KMS-11 (cell line): ENCODE data around the gene LGALS1.

Experiments
- H2AFZ ChIP-seq: fragments of 200-600 bp; sonication (generic); 2 replicates; pipeline ENCODE4 v1.6.1; 2016; ENCODE audit warnings: antibody characterized with exemption, mixed run types, low read depth
- H3K27ac ChIP-seq: fragments of 200-600 bp; sonication (generic); 2 replicates; pipeline ENCODE4 v1.6.1; 2016; ENCODE audit warnings: mild to moderate bottlenecking, mixed run types
- H3K27me3 ChIP-seq: fragments of 200-600 bp; sonication (generic); 2 replicates; pipeline ENCODE4 v1.6.1; 2017; ENCODE audit warnings: mild to moderate bottlenecking, low read depth, mixed run types, moderate library complexity; ENCODE audit not compliant: insufficient read depth
- H3K36me3 ChIP-seq: fragments of 200-600 bp; sonication (generic); 2 replicates; pipeline ENCODE4 v1.6.1; 2017; ENCODE audit warnings: mild to moderate bottlenecking, mixed run types; ENCODE audit not compliant: insufficient read depth
- H3K4me1 ChIP-seq: fragments of 200-600 bp; sonication (generic); 2 replicates; pipeline ENCODE4 v1.6.1; 2016; ENCODE audit warnings: mild to moderate bottlenecking, low read depth, mixed run types; ENCODE audit not compliant: poor library complexity, severe bottlenecking
- H3K4me2 ChIP-seq: fragments of 200-600 bp; sonication (generic); 2 replicates; pipeline ENCODE4 v1.7.0; 2016; ENCODE audit warnings: mild to moderate bottlenecking, mixed run types
- H3K4me3 ChIP-seq: fragments of 200-600 bp; sonication (generic); IDR thresholded peaks from 2 replicates; pipeline ENCODE4 v1.6.1; 2017; ENCODE audit warnings: low read depth, low read length, mixed read lengths; ENCODE audit not compliant: insufficient read depth
- H3K79me2 ChIP-seq: fragments of 200-600 bp; sonication (generic); 2 replicates; pipeline ENCODE4 v1.6.1; 2016; ENCODE audit warnings: low read depth, mixed run types; ENCODE audit not compliant: insufficient read depth
- H3K9ac ChIP-seq: fragments of 200-600 bp; sonication (generic); 2 replicates; pipeline ENCODE4 v1.6.1; 2016; ENCODE audit warnings: mild to moderate bottlenecking, mixed run types
- H4K20me1 ChIP-seq: fragments of 200-600 bp; sonication (generic); 2 replicates; pipeline ENCODE4 v1.6.1; 2016; ENCODE audit warnings: mild to moderate bottlenecking, mixed run types; ENCODE audit not compliant: insufficient read depth
- CTCF ChIP-seq: fragments of 200-600 bp; sonication (generic); conservative IDR thresholded peaks from 2 replicates; pipeline ENCODE4 v1.6.1; 2017; ENCODE audit warnings: low read depth, mild to moderate bottlenecking, antibody characterized with exemption, low read length, moderate library complexity, mixed read lengths

Gene LGALS1

GRCh38 chr22:37725551-37726240, 50.3 kb downstream of the LGALS1 start:
- no peak overlapping the region for H3K4me3 ChIP-seq
- H3K27me3 ChIP-seq = no peaks in the 10 kb centered on the region
- peaks cover 29% of the 10 kb centered on the region for H3K4me1 ChIP-seq
- H3K79me2 ChIP-seq = no peaks in the 10 kb centered on the region
- H3K4me2 ChIP-seq = no peak overlapping the region
- H3K36me3 ChIP-seq = no peaks in the 10 kb centered on the region
- no peak overlapping the region for H3K27ac ChIP-seq
- H3K9ac ChIP-seq = no peak overlapping the region
- no peaks in the 10 kb centered on the region for H4K20me1 ChIP-seq
- TF ChIP-seq CTCF = no peak
- no peak overlapping the region for H2AFZ ChIP-seq

- no peaks in the 10 kb centered on the region for H4K20me1 ChIP-seq
- H2AFZ ChIP-seq = no peak overlapping the region
- H3K79me2 ChIP-seq = no peaks in the 10 kb centered on the region
- H3K27me3 ChIP-seq = no peaks in the 10 kb centered on the region
- H3K4me1 ChIP-seq = peaks cover 33% of the 10 kb centered on the region
- peak; percentile 10; the same call in 1 of the 2 replicates for TF ChIP-seq CTCF
- no peak overlapping the region for H3K4me2 ChIP-seq
- H3K27ac ChIP-seq = no peak overlapping the region
- H3K9ac ChIP-seq = no peak overlapping the region
- no peaks in the 10 kb centered on the region for H3K36me3 ChIP-seq
- H3K4me3 ChIP-seq = no peak overlapping the region
Observed at GRCh38 chr22:37726241-37726887, 50.9 kb downstream of the LGALS1 start.

GRCh38 chr22:37728620-37729019, 53.2 kb downstream of the LGALS1 start:
- Histone ChIP-seq H3K27me3 (no peaks in the 10 kb centered on the region), H3K79me2 (no peaks in the 10 kb centered on the region), H3K27ac (peak overlapping the region; percentile 40), H2AFZ (peak overlapping the region; percentile 8; the same call in 1 of the 2 replicates), H3K4me1 (peaks cover 33% of the 10 kb centered on the region), H3K4me2 (peak overlapping the region; percentile 19; the same call in 1 of the 2 replicates), H3K36me3 (no peaks in the 10 kb centered on the region), H4K20me1 (no peaks in the 10 kb centered on the region), H3K9ac (no peak overlapping the region; the same call in 1 of the 2 replicates), H3K4me3 (no peak overlapping the region)
- TF ChIP-seq CTCF = no peak
